ENCODE data around the gene STARD3. TPM values are rescaled to one million over a fixed set of nuclear protein-coding genes. Genes with fewer than 3 reads are reported as not detected.

The STARD3 gene
- total RNA-seq, 1 donor from 2014 or later = 78.2 TPM

- intact Hi-C loops (cut with DNase I) = no loop called here
- Histone ChIP-seq H3K27me3 (peaks cover 49% of the 10 kb centered on the region), H3K4me3 (no peak overlapping the region), H3K27ac (peak overlapping the region; percentile 11), H3K4me1 (peaks cover 50% of the 10 kb centered on the region), H3K36me3 (peaks cover 14% of the 10 kb centered on the region), H3K9me3 (no peaks in the 10 kb centered on the region)
- DNase-seq (no peak), ATAC-seq (no peak)
- no peak for TF ChIP-seq CTCF (IDR thresholded peaks at IDR 0.05)
Observed at GRCh38 chr17:39666231-39666600, 29.3 kb downstream of the STARD3 start.

GRCh38 chr17:39666601-39667261, 29.8 kb downstream of the STARD3 start:
- Histone ChIP-seq H3K4me3 (no peak overlapping the region), H3K27ac (peak overlapping the region; percentile 53), H3K4me1 (peaks cover 50% of the 10 kb centered on the region), H3K27me3 (peaks cover 53% of the 10 kb centered on the region), H3K36me3 (peaks cover 9% of the 10 kb centered on the region), H3K9me3 (no peaks in the 10 kb centered on the region)
- DNase-seq (no peak), ATAC-seq (no peak)
- intact Hi-C loops (cut with DNase I) = no loop called here
- TF ChIP-seq CTCF (IDR thresholded peaks at IDR 0.05) = no peak

GRCh38 chr17:39667262-39667944, 30.5 kb downstream of the STARD3 start:
- TF ChIP-seq CTCF (IDR thresholded peaks at IDR 0.05) = no peak
- ATAC-seq (peak; percentile 55), DNase-seq (peak; percentile 78)
- peak overlapping the region; percentile 53 for H3K27ac ChIP-seq
- peak overlapping the region; percentile 45 for H3K4me3 ChIP-seq
- H3K36me3 ChIP-seq = peaks cover 7% of the 10 kb centered on the region
- H3K9me3 ChIP-seq = no peaks in the 10 kb centered on the region
- peaks cover 53% of the 10 kb centered on the region for H3K27me3 ChIP-seq
- intact Hi-C loops (cut with DNase I) = no loop called here
- peaks cover 47% of the 10 kb centered on the region for H3K4me1 ChIP-seq

GRCh38 chr17:39667945-39668924, 31.3 kb downstream of the STARD3 start, which contains the start of gene PNMT:
PNMT (plus strand) TSS chr17:39668453; CDS start chr17:39668476, 23 bp downstream.
- DNase-seq (peak; percentile 89), ATAC-seq (peak; percentile 62)
- intact Hi-C loops (cut with DNase I) = no loop called here
- H3K27ac ChIP-seq = peak within 1 kb of the TSS; percentile 53
- peak within 1 kb of the TSS; percentile 45 for H3K4me3 ChIP-seq
- TF ChIP-seq CTCF (IDR thresholded peaks at IDR 0.05) = peak; percentile 63
- no peaks in the 10 kb centered on the region for H3K36me3 ChIP-seq
- no peaks in the 10 kb centered on the region for H3K9me3 ChIP-seq
- H3K4me1 ChIP-seq = peaks cover 39% of the 10 kb centered on the region
- H3K27me3 ChIP-seq = peaks cover 53% of the 10 kb centered on the region

GRCh38 chr17:39669897-39670735, 33.2 kb downstream of the STARD3 start:
- intact Hi-C loops (cut with DNase I) = no loop called here
- Histone ChIP-seq H3K27ac (no peak overlapping the region), H3K9me3 (no peaks in the 10 kb centered on the region), H3K4me3 (no peak overlapping the region), H3K4me1 (peaks cover 25% of the 10 kb centered on the region), H3K36me3 (no peaks in the 10 kb centered on the region), H3K27me3 (peaks cover 53% of the 10 kb centered on the region)
- peak; percentile 26 for DNase-seq
- TF ChIP-seq CTCF (IDR thresholded peaks at IDR 0.05) = no peak
- no peak for ATAC-seq

All from upper lobe of right lung (tissue), 1 donor.